ENCODE measurements around the gene HIP1R.

The HIP1R gene

GRCh38 chr12:122908915-122909314 is 73.7 kb downstream of the HIP1R start:
- TF ChIP-seq CTBP1 (IDR thresholded peaks at IDR 0.05; ENCODE audit: borderline replicate concordance) (no peak), FOXA1 (IDR thresholded peaks at IDR 0.05) (no peak)
- no peak for DNase-seq (ENCODE audit: extremely low spot score)
- CTCF ChIA-PET = interaction anchor here (0.7 kb wide), 1 partner anchor 10 kb away, joined by 3 read pairs; no protein-coding TSS in a partner anchor
- POLR2A ChIA-PET = no interaction called here

- CTCF ChIA-PET = no interaction called here
- no peak for TF ChIP-seq FOXM1 (IDR thresholded peaks at IDR 0.05; ENCODE audit: borderline replicate concordance)
- TF ChIP-seq LEF1 (IDR thresholded peaks at IDR 0.05; ENCODE audit: borderline replicate concordance) = no peak
- no peak for TF ChIP-seq NFRKB (IDR thresholded peaks at IDR 0.05)
- POLR2A ChIA-PET = no interaction called here
- no peak for DNase-seq (ENCODE audit: extremely low spot score)
Observed at GRCh38 chr12:122909442-122910288, 74.4 kb downstream of the HIP1R start.
